SK-N-SH treated with all-trans-retinoic acid at 6 μM for 48 hours (cell line): Measurements from ENCODE around the gene PDLIM3.

Source experiments
- ATAC-seq: fragments of 200-7000 bp; cut with Tn5 transposase; 3 replicates; pipeline ENCODE4 v1.9.1; 2020; ENCODE audit warnings: mild to moderate bottlenecking, moderate library complexity
- ARNTL ChIP-seq: fragments of 450-650 bp; formaldehyde crosslinking; IDR thresholded peaks from 2 replicates; pipeline ENCODE4 v1.5.0; 2020; ENCODE audit warnings: low read depth, mild to moderate bottlenecking, moderate library complexity, borderline replicate concordance
- BACH2 ChIP-seq: fragments of 250-450 bp; sonication (Bioruptor Pico); IDR thresholded peaks from 2 replicates; pipeline ENCODE4 v1.9.0; 2021; ENCODE audit warnings: mild to moderate bottlenecking, borderline replicate concordance
- CSDC2 ChIP-seq: fragments of 250-450 bp; sonication (Bioruptor Pico); IDR thresholded peaks from 2 replicates; pipeline ENCODE4 v1.5.0; 2020; ENCODE audit warnings: mild to moderate bottlenecking, moderate library complexity
- ESRRG ChIP-seq: fragments of 250-450 bp; sonication (Bioruptor Pico); IDR thresholded peaks from 2 replicates; pipeline ENCODE4 v1.6.1; 2021; ENCODE audit warnings: mild to moderate bottlenecking
- GLIS3 ChIP-seq: fragments of 250-450 bp; sonication (Bioruptor Pico); IDR thresholded peaks from 2 replicates; pipeline ENCODE4 v1.5.0; 2020; ENCODE audit warnings: mild to moderate bottlenecking, moderate library complexity
- ISL1 ChIP-seq: fragments of 250-450 bp; sonication (Bioruptor Pico); IDR thresholded peaks from 2 replicates; pipeline ENCODE4 v2.1.2; 2022; ENCODE audit warnings: mild to moderate bottlenecking, moderate library complexity
- OSR1 ChIP-seq: fragments of 250-450 bp; sonication (Bioruptor Pico); IDR thresholded peaks from 2 replicates; pipeline ENCODE4 v1.8.0; 2022; ENCODE audit warnings: moderate library complexity, mild to moderate bottlenecking, inconsistent platforms
- RARB ChIP-seq: fragments of 250-450 bp; sonication (Bioruptor Pico); IDR thresholded peaks from 2 replicates; pipeline ENCODE4 v1.8.0; 2021; ENCODE audit warnings: mild to moderate bottlenecking, moderate library complexity
- SNAI2 ChIP-seq: fragments of 250-450 bp; sonication (Bioruptor Pico); IDR thresholded peaks from 2 replicates; pipeline ENCODE4 v1.5.0; 2020; ENCODE audit warnings: mild to moderate bottlenecking, moderate library complexity
- TCF4 ChIP-seq: fragments of 250-450 bp; sonication (Bioruptor Pico); IDR thresholded peaks from 2 replicates; pipeline ENCODE4 v1.8.0; 2021; ENCODE audit warnings: mild to moderate bottlenecking, moderate library complexity, borderline replicate concordance
- ZC3H10 ChIP-seq: fragments of 250-450 bp; sonication (Bioruptor Pico); IDR thresholded peaks from 2 replicates; pipeline ENCODE4 v1.5.1; 2021; ENCODE audit warnings: mild to moderate bottlenecking, moderate library complexity
- ZFP3 ChIP-seq: fragments of 250-450 bp; sonication (Bioruptor Pico); IDR thresholded peaks from 2 replicates; pipeline ENCODE4 v1.5.0; 2020; ENCODE audit warnings: mild to moderate bottlenecking, moderate library complexity
- ZFP30 ChIP-seq: fragments of 450-650 bp; formaldehyde crosslinking; IDR thresholded peaks from 2 replicates; pipeline ENCODE4 v1.5.0; 2022; ENCODE audit warnings: mild to moderate bottlenecking, moderate library complexity
- ZNF565 ChIP-seq: fragments of 450-650 bp; formaldehyde crosslinking; conservative IDR thresholded peaks from 2 replicates; pipeline ENCODE4 v1.5.0; 2020; ENCODE audit warnings: low read depth, mild to moderate bottlenecking, moderate library complexity
- ZNF70 ChIP-seq: fragments of 450-650 bp; formaldehyde crosslinking; IDR thresholded peaks from 2 replicates; pipeline ENCODE4 v1.5.0; 2020; ENCODE audit warnings: mild to moderate bottlenecking, moderate library complexity
- ZNF8 ChIP-seq: fragments of 450-650 bp; formaldehyde crosslinking; IDR thresholded peaks from 2 replicates; pipeline ENCODE4 v1.5.0; 2020; ENCODE audit warnings: mild to moderate bottlenecking, moderate library complexity
- TF ChIP-seq, protein P1 (sequence below): fragments of 250-450 bp; sonication (Bioruptor Pico); IDR thresholded peaks from 2 replicates; pipeline ENCODE4 v1.8.0; 2021; ENCODE audit warnings: low read depth, mild to moderate bottlenecking, moderate library complexity, borderline replicate concordance
- TF ChIP-seq, protein P2 (sequence below): fragments of 250-450 bp; sonication (Bioruptor Pico); IDR thresholded peaks from 2 replicates; pipeline ENCODE4 v1.5.1; 2021; ENCODE audit warnings: mild to moderate bottlenecking, moderate library complexity
- TF ChIP-seq, protein P3 (sequence below): fragments of 250-450 bp; sonication (Bioruptor Pico); IDR thresholded peaks from 2 replicates; pipeline ENCODE4 v1.5.1; 2020; ENCODE audit warnings: low read depth, mild to moderate bottlenecking, moderate library complexity
- TF ChIP-seq, protein P4 (sequence below): fragments of 250-450 bp; sonication (Bioruptor Pico); IDR thresholded peaks from 2 replicates; pipeline ENCODE4 v1.8.0; 2020; ENCODE audit warnings: mild to moderate bottlenecking, moderate library complexity, borderline replicate concordance

Gene PDLIM3

DNA sequence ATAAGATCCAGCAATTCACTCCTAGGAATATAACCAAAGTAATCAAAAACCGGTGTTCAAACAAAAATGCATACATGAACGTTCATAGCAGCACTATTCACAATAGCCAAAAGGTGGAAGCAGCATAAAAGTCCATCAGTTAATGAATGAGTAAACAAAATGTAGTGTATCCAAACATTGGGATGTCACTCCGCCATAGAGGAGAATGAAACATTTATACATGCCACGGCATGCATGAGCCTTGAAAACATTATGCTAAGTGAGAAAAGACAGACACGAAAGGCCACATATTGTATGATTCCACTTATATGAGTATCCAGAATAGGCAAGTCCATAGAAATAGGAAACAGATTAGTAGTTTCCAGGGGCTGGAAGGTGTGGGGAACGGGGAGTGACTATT lies 11.0 kb upstream of the PDLIM3 start:
- ATAC-seq: no peak
- TF ChIP-seq ZNF8 (no peak), ZC3H10 (CRISPR knock-in tag) (no peak), BACH2 (CRISPR knock-in tag) (no peak), ZNF70 (CRISPR knock-in tag) (no peak), OSR1 (CRISPR knock-in tag) (no peak), TCF4 (CRISPR knock-in tag) (no peak), ESRRG (CRISPR knock-in tag) (no peak)
- TF ChIP-seq, protein P1, sequence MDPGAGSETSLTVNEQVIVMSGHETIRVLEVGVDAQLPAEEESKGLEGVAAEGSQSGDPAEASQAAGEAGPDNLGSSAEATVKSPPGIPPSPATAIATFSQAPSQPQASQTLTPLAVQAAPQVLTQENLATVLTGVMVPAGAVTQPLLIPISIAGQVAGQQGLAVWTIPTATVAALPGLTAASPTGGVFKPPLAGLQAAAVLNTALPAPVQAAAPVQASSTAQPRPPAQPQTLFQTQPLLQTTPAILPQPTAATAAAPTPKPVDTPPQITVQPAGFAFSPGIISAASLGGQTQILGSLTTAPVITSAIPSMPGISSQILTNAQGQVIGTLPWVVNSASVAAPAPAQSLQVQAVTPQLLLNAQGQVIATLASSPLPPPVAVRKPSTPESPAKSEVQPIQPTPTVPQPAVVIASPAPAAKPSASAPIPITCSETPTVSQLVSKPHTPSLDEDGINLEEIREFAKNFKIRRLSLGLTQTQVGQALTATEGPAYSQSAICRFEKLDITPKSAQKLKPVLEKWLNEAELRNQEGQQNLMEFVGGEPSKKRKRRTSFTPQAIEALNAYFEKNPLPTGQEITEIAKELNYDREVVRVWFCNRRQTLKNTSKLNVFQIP (CRISPR knock-in tag): no peak
- TF ChIP-seq, protein P2, sequence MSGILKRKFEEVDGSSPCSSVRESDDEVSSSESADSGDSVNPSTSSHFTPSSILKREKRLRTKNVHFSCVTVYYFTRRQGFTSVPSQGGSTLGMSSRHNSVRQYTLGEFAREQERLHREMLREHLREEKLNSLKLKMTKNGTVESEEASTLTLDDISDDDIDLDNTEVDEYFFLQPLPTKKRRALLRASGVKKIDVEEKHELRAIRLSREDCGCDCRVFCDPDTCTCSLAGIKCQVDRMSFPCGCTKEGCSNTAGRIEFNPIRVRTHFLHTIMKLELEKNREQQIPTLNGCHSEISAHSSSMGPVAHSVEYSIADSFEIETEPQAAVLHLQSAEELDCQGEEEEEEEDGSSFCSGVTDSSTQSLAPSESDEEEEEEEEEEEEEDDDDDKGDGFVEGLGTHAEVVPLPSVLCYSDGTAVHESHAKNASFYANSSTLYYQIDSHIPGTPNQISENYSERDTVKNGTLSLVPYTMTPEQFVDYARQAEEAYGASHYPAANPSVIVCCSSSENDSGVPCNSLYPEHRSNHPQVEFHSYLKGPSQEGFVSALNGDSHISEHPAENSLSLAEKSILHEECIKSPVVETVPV (CRISPR knock-in tag): no peak
- TF ChIP-seq, protein P3, sequence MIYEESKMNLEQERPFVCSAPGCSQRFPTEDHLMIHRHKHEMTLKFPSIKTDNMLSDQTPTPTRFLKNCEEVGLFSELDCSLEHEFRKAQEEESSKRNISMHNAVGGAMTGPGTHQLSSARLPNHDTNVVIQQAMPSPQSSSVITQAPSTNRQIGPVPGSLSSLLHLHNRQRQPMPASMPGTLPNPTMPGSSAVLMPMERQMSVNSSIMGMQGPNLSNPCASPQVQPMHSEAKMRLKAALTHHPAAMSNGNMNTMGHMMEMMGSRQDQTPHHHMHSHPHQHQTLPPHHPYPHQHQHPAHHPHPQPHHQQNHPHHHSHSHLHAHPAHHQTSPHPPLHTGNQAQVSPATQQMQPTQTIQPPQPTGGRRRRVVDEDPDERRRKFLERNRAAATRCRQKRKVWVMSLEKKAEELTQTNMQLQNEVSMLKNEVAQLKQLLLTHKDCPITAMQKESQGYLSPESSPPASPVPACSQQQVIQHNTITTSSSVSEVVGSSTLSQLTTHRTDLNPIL (CRISPR knock-in tag): no peak
- TF ChIP-seq, protein P4, sequence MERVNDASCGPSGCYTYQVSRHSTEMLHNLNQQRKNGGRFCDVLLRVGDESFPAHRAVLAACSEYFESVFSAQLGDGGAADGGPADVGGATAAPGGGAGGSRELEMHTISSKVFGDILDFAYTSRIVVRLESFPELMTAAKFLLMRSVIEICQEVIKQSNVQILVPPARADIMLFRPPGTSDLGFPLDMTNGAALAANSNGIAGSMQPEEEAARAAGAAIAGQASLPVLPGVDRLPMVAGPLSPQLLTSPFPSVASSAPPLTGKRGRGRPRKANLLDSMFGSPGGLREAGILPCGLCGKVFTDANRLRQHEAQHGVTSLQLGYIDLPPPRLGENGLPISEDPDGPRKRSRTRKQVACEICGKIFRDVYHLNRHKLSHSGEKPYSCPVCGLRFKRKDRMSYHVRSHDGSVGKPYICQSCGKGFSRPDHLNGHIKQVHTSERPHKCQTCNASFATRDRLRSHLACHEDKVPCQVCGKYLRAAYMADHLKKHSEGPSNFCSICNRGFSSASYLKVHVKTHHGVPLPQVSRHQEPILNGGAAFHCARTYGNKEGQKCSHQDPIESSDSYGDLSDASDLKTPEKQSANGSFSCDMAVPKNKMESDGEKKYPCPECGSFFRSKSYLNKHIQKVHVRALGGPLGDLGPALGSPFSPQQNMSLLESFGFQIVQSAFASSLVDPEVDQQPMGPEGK (CRISPR knock-in tag): no peak

DNA sequence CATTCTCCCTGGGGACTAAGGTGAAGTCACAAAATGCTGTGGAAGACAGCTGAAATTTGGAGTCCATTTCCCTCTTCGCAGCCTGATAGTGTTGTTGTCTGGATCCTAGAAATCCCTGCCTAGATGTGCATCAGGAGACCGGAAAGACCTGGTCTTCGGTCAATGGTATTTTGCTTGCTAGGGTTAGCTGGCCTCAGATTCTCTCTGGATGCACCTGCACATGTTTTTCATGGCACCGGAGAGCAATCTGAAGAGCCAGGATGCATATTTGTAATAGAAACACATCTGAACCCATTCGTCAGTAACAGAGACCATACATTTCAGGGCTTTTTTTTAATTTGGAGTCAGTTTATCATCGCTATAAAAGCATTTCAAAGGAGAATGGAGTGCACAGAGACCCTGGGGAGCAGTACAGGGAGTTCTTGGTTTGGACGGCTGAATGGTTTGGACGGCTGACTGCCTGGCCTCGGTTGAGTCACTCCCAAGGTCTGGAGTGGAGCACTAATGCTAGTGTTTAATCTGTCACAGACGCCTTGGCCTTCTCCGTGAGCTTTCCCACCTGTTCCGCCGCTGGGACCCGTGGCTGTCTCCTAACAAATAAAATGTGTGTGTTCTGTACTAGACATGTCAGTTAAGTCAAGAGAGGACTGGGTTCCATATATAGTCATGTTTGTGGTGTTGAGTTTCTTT lies 7.5 kb upstream of the PDLIM3 start:
- no peak for TF ChIP-seq ISL1 (CRISPR knock-in tag)
- no peak for TF ChIP-seq ZNF8
- no peak for TF ChIP-seq TCF4 (CRISPR knock-in tag)
- TF ChIP-seq SNAI2: no peak
- no peak for TF ChIP-seq BACH2 (CRISPR knock-in tag)
- no peak for TF ChIP-seq ZNF565
- TF ChIP-seq, protein P3 (CRISPR knock-in tag): no peak
- TF ChIP-seq GLIS3 (CRISPR knock-in tag): no peak
- no peak for TF ChIP-seq RARB (CRISPR knock-in tag)
- TF ChIP-seq, protein P4 (CRISPR knock-in tag): no peak
- no peak for TF ChIP-seq ZFP3 (CRISPR knock-in tag)
- TF ChIP-seq ZNF70 (CRISPR knock-in tag): no peak
- TF ChIP-seq CSDC2: no peak
- no peak for TF ChIP-seq ESRRG (CRISPR knock-in tag)
- TF ChIP-seq ARNTL: no peak
- TF ChIP-seq, protein P1 (CRISPR knock-in tag): no peak
- no peak for TF ChIP-seq ZFP30 (CRISPR knock-in tag)
- no peak for ATAC-seq
